ENCODE measurements around the gene RGS4. TPM values are rescaled to one million over a fixed set of nuclear protein-coding genes. Genes with fewer than 3 reads are reported as not detected.
"Not testable (repeated sequence)": the region's sequence is repeated elsewhere in the genome, so short reads cannot be mapped to it uniquely, and the experiment has no call there.

The RGS4 gene
- total RNA-seq, 1 experiment from 2014 or later, result 3.2 TPM

DNA sequence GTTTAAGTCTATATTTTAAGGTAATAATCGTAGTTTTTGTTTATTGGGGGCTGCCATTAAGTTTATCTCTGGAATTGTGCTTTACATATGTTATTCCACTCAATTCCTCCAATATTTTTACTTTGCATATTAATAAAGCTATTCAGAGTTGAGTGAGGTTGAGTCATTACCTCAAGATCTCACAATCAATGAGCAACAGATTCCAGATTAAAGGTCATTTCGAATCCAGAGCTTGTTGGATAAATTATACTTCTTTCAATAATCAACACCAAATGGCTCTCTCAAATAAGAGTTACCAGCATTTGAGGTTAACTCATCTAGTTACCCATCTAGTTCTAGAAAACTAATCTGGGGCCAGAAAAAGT lies 16.7 kb downstream of the RGS4 start:
- Mint-ChIP-seq H3K4me3 (no peak overlapping the region), H3K36me3 (no peaks in the 10 kb centered on the region), H3K27ac (no peak overlapping the region), H3K27me3 (ENCODE audit: low read depth) (no peaks in the 10 kb centered on the region; the same call in 1 of the 2 replicates), H3K4me1 (no peaks in the 10 kb centered on the region), H3K9me3 (no peaks in the 10 kb centered on the region)
- CTCF ChIA-PET, result no interaction called here
- POLR2A ChIA-PET, result no interaction called here
- ATAC-seq, result no peak
- no peak for DNase-seq (ENCODE audit: low spot score)
- TF ChIP-seq NR1H2 (CRISPR knock-in tag; IDR thresholded peaks at IDR 0.05) (no peak), TP53 (CRISPR knock-in tag; IDR thresholded peaks at IDR 0.05) (no peak), KAT7 (CRISPR knock-in tag; IDR thresholded peaks at IDR 0.05; ENCODE audit: borderline replicate concordance) (no peak), ZNF121 (CRISPR knock-in tag; IDR thresholded peaks at IDR 0.05) (no peak), IRF2 (CRISPR knock-in tag; IDR thresholded peaks at IDR 0.05; ENCODE audit: borderline replicate concordance, low read depth) (no peak), ZNF423 (CRISPR knock-in tag; IDR thresholded peaks at IDR 0.05) (no peak), ETV6 (CRISPR knock-in tag; IDR thresholded peaks at IDR 0.05) (no peak), MYBL2 (CRISPR knock-in tag; IDR thresholded peaks at IDR 0.05) (no peak), JUN (CRISPR knock-in tag; IDR thresholded peaks at IDR 0.05) (no peak), SOX15 (CRISPR knock-in tag; IDR thresholded peaks at IDR 0.05) (no peak), CREB1 (CRISPR knock-in tag; IDR thresholded peaks at IDR 0.05) (no peak), NR3C1 (CRISPR knock-in tag; conservative IDR thresholded peaks at IDR 0.05; ENCODE audit: low read depth) (no peak), NFYB (CRISPR knock-in tag; conservative IDR thresholded peaks at IDR 0.05; ENCODE audit: low read depth) (no peak)
- TF ChIP-seq, protein P1, sequence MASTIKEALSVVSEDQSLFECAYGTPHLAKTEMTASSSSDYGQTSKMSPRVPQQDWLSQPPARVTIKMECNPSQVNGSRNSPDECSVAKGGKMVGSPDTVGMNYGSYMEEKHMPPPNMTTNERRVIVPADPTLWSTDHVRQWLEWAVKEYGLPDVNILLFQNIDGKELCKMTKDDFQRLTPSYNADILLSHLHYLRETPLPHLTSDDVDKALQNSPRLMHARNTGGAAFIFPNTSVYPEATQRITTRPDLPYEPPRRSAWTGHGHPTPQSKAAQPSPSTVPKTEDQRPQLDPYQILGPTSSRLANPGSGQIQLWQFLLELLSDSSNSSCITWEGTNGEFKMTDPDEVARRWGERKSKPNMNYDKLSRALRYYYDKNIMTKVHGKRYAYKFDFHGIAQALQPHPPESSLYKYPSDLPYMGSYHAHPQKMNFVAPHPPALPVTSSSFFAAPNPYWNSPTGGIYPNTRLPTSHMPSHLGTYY (CRISPR knock-in tag; IDR thresholded peaks at IDR 0.05), result no peak
- TF ChIP-seq, protein P2, sequence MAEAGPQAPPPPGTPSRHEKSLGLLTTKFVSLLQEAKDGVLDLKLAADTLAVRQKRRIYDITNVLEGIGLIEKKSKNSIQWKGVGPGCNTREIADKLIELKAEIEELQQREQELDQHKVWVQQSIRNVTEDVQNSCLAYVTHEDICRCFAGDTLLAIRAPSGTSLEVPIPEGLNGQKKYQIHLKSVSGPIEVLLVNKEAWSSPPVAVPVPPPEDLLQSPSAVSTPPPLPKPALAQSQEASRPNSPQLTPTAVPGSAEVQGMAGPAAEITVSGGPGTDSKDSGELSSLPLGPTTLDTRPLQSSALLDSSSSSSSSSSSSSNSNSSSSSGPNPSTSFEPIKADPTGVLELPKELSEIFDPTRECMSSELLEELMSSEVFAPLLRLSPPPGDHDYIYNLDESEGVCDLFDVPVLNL (CRISPR knock-in tag; IDR thresholded peaks at IDR 0.05; ENCODE audit: borderline replicate concordance, low read depth), result no peak
- TF ChIP-seq, protein P3, sequence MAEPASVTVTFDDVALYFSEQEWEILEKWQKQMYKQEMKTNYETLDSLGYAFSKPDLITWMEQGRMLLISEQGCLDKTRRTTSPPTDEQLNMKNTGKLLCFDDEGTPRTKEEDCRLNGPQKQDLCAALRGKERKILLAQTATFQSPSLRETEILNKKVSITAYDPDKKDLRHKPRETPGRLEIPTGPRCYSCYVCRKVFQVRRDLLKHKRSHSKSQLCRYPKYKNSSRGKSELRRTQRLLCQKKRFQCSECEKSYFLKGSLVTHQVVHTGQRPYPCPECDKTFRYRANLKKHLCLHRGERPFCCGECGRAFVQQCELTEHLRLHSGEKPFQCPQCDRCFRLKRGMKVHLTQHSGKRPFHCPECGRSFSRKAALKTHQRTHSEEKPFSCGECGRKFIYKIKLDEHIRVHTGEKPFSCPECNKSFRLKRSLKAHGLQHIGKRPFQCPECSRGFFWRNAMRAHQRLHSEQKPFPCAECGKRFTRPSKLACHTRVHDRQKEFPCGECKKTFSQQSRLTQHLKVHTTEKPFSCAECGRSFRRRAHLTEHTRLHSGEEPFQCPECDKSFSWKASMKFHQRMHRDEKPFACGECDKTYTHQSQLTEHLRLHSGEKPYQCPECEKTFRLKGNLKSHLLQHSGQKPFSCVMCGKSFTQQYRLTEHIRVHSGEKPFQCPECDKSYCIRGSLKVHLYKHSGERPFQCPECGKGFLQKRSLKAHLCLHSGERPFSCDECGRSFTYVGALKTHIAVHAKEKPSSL (CRISPR knock-in tag; conservative IDR thresholded peaks at IDR 0.05), result no peak
- TF ChIP-seq, protein P4, sequence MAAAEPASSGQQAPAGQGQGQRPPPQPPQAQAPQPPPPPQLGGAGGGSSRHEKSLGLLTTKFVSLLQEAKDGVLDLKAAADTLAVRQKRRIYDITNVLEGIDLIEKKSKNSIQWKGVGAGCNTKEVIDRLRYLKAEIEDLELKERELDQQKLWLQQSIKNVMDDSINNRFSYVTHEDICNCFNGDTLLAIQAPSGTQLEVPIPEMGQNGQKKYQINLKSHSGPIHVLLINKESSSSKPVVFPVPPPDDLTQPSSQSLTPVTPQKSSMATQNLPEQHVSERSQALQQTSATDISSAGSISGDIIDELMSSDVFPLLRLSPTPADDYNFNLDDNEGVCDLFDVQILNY (CRISPR knock-in tag; IDR thresholded peaks at IDR 0.05), result no peak
- TF ChIP-seq, protein P5, sequence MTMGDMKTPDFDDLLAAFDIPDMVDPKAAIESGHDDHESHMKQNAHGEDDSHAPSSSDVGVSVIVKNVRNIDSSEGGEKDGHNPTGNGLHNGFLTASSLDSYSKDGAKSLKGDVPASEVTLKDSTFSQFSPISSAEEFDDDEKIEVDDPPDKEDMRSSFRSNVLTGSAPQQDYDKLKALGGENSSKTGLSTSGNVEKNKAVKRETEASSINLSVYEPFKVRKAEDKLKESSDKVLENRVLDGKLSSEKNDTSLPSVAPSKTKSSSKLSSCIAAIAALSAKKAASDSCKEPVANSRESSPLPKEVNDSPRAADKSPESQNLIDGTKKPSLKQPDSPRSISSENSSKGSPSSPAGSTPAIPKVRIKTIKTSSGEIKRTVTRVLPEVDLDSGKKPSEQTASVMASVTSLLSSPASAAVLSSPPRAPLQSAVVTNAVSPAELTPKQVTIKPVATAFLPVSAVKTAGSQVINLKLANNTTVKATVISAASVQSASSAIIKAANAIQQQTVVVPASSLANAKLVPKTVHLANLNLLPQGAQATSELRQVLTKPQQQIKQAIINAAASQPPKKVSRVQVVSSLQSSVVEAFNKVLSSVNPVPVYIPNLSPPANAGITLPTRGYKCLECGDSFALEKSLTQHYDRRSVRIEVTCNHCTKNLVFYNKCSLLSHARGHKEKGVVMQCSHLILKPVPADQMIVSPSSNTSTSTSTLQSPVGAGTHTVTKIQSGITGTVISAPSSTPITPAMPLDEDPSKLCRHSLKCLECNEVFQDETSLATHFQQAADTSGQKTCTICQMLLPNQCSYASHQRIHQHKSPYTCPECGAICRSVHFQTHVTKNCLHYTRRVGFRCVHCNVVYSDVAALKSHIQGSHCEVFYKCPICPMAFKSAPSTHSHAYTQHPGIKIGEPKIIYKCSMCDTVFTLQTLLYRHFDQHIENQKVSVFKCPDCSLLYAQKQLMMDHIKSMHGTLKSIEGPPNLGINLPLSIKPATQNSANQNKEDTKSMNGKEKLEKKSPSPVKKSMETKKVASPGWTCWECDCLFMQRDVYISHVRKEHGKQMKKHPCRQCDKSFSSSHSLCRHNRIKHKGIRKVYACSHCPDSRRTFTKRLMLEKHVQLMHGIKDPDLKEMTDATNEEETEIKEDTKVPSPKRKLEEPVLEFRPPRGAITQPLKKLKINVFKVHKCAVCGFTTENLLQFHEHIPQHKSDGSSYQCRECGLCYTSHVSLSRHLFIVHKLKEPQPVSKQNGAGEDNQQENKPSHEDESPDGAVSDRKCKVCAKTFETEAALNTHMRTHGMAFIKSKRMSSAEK (CRISPR knock-in tag; IDR thresholded peaks at IDR 0.05; ENCODE audit: borderline replicate concordance), result no peak
- TF ChIP-seq, protein P6, sequence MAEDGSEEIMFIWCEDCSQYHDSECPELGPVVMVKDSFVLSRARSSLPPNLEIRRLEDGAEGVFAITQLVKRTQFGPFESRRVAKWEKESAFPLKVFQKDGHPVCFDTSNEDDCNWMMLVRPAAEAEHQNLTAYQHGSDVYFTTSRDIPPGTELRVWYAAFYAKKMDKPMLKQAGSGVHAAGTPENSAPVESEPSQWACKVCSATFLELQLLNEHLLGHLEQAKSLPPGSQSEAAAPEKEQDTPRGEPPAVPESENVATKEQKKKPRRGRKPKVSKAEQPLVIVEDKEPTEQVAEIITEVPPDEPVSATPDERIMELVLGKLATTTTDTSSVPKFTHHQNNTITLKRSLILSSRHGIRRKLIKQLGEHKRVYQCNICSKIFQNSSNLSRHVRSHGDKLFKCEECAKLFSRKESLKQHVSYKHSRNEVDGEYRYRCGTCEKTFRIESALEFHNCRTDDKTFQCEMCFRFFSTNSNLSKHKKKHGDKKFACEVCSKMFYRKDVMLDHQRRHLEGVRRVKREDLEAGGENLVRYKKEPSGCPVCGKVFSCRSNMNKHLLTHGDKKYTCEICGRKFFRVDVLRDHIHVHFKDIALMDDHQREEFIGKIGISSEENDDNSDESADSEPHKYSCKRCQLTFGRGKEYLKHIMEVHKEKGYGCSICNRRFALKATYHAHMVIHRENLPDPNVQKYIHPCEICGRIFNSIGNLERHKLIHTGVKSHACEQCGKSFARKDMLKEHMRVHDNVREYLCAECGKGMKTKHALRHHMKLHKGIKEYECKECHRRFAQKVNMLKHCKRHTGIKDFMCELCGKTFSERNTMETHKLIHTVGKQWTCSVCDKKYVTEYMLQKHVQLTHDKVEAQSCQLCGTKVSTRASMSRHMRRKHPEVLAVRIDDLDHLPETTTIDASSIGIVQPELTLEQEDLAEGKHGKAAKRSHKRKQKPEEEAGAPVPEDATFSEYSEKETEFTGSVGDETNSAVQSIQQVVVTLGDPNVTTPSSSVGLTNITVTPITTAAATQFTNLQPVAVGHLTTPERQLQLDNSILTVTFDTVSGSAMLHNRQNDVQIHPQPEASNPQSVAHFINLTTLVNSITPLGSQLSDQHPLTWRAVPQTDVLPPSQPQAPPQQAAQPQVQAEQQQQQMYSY (CRISPR knock-in tag; IDR thresholded peaks at IDR 0.05), result no peak
- TF ChIP-seq, protein P7, sequence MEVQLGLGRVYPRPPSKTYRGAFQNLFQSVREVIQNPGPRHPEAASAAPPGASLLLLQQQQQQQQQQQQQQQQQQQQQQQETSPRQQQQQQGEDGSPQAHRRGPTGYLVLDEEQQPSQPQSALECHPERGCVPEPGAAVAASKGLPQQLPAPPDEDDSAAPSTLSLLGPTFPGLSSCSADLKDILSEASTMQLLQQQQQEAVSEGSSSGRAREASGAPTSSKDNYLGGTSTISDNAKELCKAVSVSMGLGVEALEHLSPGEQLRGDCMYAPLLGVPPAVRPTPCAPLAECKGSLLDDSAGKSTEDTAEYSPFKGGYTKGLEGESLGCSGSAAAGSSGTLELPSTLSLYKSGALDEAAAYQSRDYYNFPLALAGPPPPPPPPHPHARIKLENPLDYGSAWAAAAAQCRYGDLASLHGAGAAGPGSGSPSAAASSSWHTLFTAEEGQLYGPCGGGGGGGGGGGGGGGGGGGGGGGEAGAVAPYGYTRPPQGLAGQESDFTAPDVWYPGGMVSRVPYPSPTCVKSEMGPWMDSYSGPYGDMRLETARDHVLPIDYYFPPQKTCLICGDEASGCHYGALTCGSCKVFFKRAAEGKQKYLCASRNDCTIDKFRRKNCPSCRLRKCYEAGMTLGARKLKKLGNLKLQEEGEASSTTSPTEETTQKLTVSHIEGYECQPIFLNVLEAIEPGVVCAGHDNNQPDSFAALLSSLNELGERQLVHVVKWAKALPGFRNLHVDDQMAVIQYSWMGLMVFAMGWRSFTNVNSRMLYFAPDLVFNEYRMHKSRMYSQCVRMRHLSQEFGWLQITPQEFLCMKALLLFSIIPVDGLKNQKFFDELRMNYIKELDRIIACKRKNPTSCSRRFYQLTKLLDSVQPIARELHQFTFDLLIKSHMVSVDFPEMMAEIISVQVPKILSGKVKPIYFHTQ (CRISPR knock-in tag; IDR thresholded peaks at IDR 0.05), result no peak

DNA sequence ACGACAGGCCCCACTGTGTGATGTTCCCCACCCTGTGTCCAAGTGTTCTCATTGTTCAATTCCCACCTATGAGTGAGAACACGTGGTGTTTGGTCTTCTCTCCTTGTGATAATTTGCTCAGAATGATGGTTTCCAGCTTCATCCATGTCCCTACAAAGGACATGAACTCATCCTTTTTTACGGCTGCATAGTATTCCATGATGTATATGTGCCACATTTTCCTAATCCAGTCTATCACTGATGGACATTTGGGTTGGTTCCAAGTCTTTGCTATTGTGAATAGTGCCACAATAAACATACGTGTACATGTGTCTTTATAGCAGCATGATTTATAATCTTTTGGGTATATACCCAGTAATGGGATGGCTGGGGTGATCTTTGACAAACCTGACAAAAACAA lies 20.0 kb downstream of the RGS4 start:
- H3K27ac Mint-ChIP-seq; ATAC-seq; H3K36me3 Mint-ChIP-seq; H3K27me3 Mint-ChIP-seq (ENCODE audit: low read depth); H3K9me3 Mint-ChIP-seq; POLR2A ChIA-PET; H3K4me1 Mint-ChIP-seq; CTCF ChIA-PET; H3K4me3 Mint-ChIP-seq; DNase-seq (ENCODE audit: low spot score): not testable (repeated sequence)
